NK-92 (cell line): ENCODE data around the gene CMTR1.
A peak's percentile ranks its signal among the peaks of the same experiment; 100 is the strongest.

Experiments used
- DNase-seq: peaks from one replicate; lab custom pipeline; 2025; ENCODE audit not compliant: unreplicated experiment; lab: John Stamatoyannopoulos, UW

The CMTR1 gene

GRCh38 chr6:37511201-37511600, 78.2 kb downstream of the CMTR1 start:
- no peak for DNase-seq

- DNase-seq = no peak
Observed at GRCh38 chr6:37511910-37512399, 78.9 kb downstream of the CMTR1 start.

GRCh38 chr6:37512400-37513011, 79.5 kb downstream of the CMTR1 start:
- DNase-seq = no peak

- DNase-seq = no peak
Observed at GRCh38 chr6:37513155-37513554, 80.1 kb downstream of the CMTR1 start.

- no peak for DNase-seq
Observed at GRCh38 chr6:37513576-37513975, 80.6 kb downstream of the CMTR1 start.

- DNase-seq = no peak
Observed at GRCh38 chr6:37514321-37514771, 81.3 kb downstream of the CMTR1 start.

- no peak for DNase-seq
Observed at GRCh38 chr6:37514837-37515236, 81.8 kb downstream of the CMTR1 start.

GRCh38 chr6:37515712-37516075, 82.7 kb downstream of the CMTR1 start:
- DNase-seq = no peak

- DNase-seq = peak; percentile 61
Observed at GRCh38 chr6:37516076-37516919, 83.3 kb downstream of the CMTR1 start.

GRCh38 chr6:37516920-37517405, 83.9 kb downstream of the CMTR1 start:
- no peak for DNase-seq

GRCh38 chr6:37517411-37517812, 84.4 kb downstream of the CMTR1 start:
- DNase-seq = peak; percentile 36

- no peak for DNase-seq
Observed at GRCh38 chr6:37518116-37518515, 85.1 kb downstream of the CMTR1 start.

GRCh38 chr6:37519461-37519860, 86.4 kb downstream of the CMTR1 start:
- no peak for DNase-seq

- DNase-seq = no peak
Observed at GRCh38 chr6:37520926-37521325, 87.9 kb downstream of the CMTR1 start.

- DNase-seq = no peak
Observed at GRCh38 chr6:37521674-37522073, 88.7 kb downstream of the CMTR1 start.

- no peak for DNase-seq
Observed at GRCh38 chr6:37522836-37523235, 89.8 kb downstream of the CMTR1 start.

GRCh38 chr6:37523412-37523811, 90.4 kb downstream of the CMTR1 start:
- no peak for DNase-seq

- no peak for DNase-seq
Observed at GRCh38 chr6:37524025-37524969, 91.3 kb downstream of the CMTR1 start.

GRCh38 chr6:37524970-37525318, 91.9 kb downstream of the CMTR1 start:
- no peak for DNase-seq

GRCh38 chr6:37525460-37526357, 92.7 kb downstream of the CMTR1 start:
- DNase-seq = no peak
